HEK293 (cell line): ENCODE measurements around the gene C19orf12.

ENCODE experiments used
- CTCF ChIA-PET: fragments of 350-600 bp; formaldehyde crosslinking; extraction: SDS; loops from one replicate; lab custom pipeline; 2021; ENCODE audit warnings: antibody characterized with exemption; lab: Yijun Ruan, JAX
- POLR2A ChIA-PET: fragments of 300-600 bp; formaldehyde crosslinking; extraction: SDS; loops from one replicate; lab custom pipeline; 2020; ENCODE audit warnings: antibody characterized with exemption, inconsistent platforms; lab: Yijun Ruan, JAX
- H3K27ac ChIP-seq: fragments of 200-500 bp; sonication (Bioruptor generic); 2 replicates; pipeline ENCODE4 v1.5.1; 2014; ENCODE audit warnings: low read depth, low read length, control low read depth, inconsistent platforms; ENCODE audit errors: extremely low read depth
- H3K36me3 ChIP-seq, 2 experiments: fragments of 200-500 bp in 1 of 2; sonication (Bioruptor generic) in 1 of 2; 1 replicate in 1 of 2; 2 replicates in 1 of 2; pipeline ENCODE4 v1.5.1; 2014 to 2017; ENCODE audit warnings: inconsistent platforms in 2 of 2, low read length in 2 of 2; ENCODE audit not compliant: control insufficient read depth in 2 of 2, insufficient read depth in 1 of 2
- H3K4me1 ChIP-seq: fragments of 200-500 bp; sonication (Bioruptor generic); 2 replicates; pipeline ENCODE4 v1.5.1; 2014; ENCODE audit warnings: mild to moderate bottlenecking, low read length, inconsistent platforms; ENCODE audit not compliant: control insufficient read depth, insufficient read depth
- H3K4me3 ChIP-seq: 2 replicates; pipeline ENCODE4 v1.5.1; 2011; ENCODE audit warnings: low read depth, mild to moderate bottlenecking, control low read depth, low read length, moderate library complexity
- H3K9me3 ChIP-seq: fragments of 200-500 bp; sonication (Bioruptor generic); 2 replicates; pipeline ENCODE4 v1.5.1; 2014; ENCODE audit warnings: low read depth, low read length, inconsistent platforms; ENCODE audit not compliant: control insufficient read depth, insufficient read depth
- AEBP2 ChIP-seq: fragments of 450-650 bp; formaldehyde crosslinking; IDR thresholded peaks from 2 replicates; pipeline ENCODE4 v1.5.1; 2016; ENCODE audit warnings: missing biosample characterization, missing genetic modification characterization, borderline replicate concordance
- FEZF1 ChIP-seq: fragments of 450-650 bp; formaldehyde crosslinking; IDR thresholded peaks from 2 replicates; pipeline ENCODE4 v1.5.1; 2016; ENCODE audit warnings: missing biosample characterization, missing genetic modification characterization
- HOXC10 ChIP-seq: sonication (generic); formaldehyde crosslinking; IDR thresholded peaks from 2 replicates; pipeline ENCODE4 v1.8.1; 2023; ENCODE audit warnings: mild to moderate bottlenecking, missing genetic modification reagents
- MZF1 ChIP-seq: fragments of 450-650 bp; formaldehyde crosslinking; IDR thresholded peaks from 2 replicates; pipeline ENCODE4 v1.5.1; 2017; ENCODE audit warnings: missing biosample characterization, missing genetic modification characterization, borderline replicate concordance
- OVOL3 ChIP-seq: fragments of 450-650 bp; formaldehyde crosslinking; IDR thresholded peaks from 2 replicates; pipeline ENCODE4 v1.5.1; 2016; ENCODE audit warnings: missing biosample characterization, missing genetic modification characterization
- YY1 ChIP-seq: fragments of 450-650 bp; formaldehyde crosslinking; IDR thresholded peaks from 2 replicates; pipeline ENCODE4 v1.5.1; 2018; ENCODE audit warnings: missing biosample characterization, missing genetic modification characterization
- ZFP3 ChIP-seq: fragments of 450-650 bp; formaldehyde crosslinking; IDR thresholded peaks from 2 replicates; pipeline ENCODE4 v1.5.1; 2016; ENCODE audit warnings: low read depth, missing biosample characterization, missing genetic modification characterization
- ZNF112 ChIP-seq: fragments of 450-650 bp; formaldehyde crosslinking; IDR thresholded peaks from 2 replicates; pipeline ENCODE4 v1.5.0; 2017; ENCODE audit warnings: missing biosample characterization, missing genetic modification characterization
- ZNF184 ChIP-seq: fragments of 450-650 bp; IDR thresholded peaks from 2 replicates; pipeline ENCODE4 v1.5.1; 2018; ENCODE audit warnings: missing biosample characterization, mild to moderate bottlenecking, missing genetic modification characterization
- ZNF354C ChIP-seq: fragments of 450-650 bp; formaldehyde crosslinking; IDR thresholded peaks from 2 replicates; pipeline ENCODE4 v1.5.1; 2016; ENCODE audit warnings: missing biosample characterization, missing genetic modification characterization, low read depth, borderline replicate concordance
- ZNF362 ChIP-seq: fragments of 450-650 bp; formaldehyde crosslinking; IDR thresholded peaks from 2 replicates; pipeline ENCODE4 v1.5.1; 2016; ENCODE audit warnings: missing biosample characterization, missing genetic modification characterization
- ZNF391 ChIP-seq: fragments of 450-650 bp; formaldehyde crosslinking; IDR thresholded peaks from 2 replicates; pipeline ENCODE4 v1.5.1; 2016; ENCODE audit warnings: low read depth, missing biosample characterization, missing genetic modification characterization, borderline replicate concordance
- ZNF423 ChIP-seq: fragments of 450-650 bp; formaldehyde crosslinking; IDR thresholded peaks from 2 replicates; pipeline ENCODE4 v1.5.1; 2016; ENCODE audit warnings: missing biosample characterization, missing genetic modification characterization
- ZNF549 ChIP-seq: fragments of 450-650 bp; IDR thresholded peaks from 2 replicates; pipeline ENCODE4 v1.5.1; 2018; ENCODE audit warnings: missing biosample characterization, missing genetic modification characterization, mild to moderate bottlenecking, inconsistent platforms, moderate library complexity
- ZNF677 ChIP-seq: fragments of 450-650 bp; IDR thresholded peaks from 2 replicates; pipeline ENCODE4 v1.5.0; 2018; ENCODE audit warnings: missing biosample characterization, mild to moderate bottlenecking, missing genetic modification characterization, moderate library complexity
- ZNF768 ChIP-seq: fragments of 450-650 bp; formaldehyde crosslinking; IDR thresholded peaks from 2 replicates; pipeline ENCODE4 v1.5.1; 2018; ENCODE audit warnings: missing biosample characterization, mild to moderate bottlenecking, missing genetic modification characterization
- ZSCAN18 ChIP-seq: fragments of 450-650 bp; formaldehyde crosslinking; IDR thresholded peaks from 2 replicates; pipeline ENCODE4 v1.5.1; 2016; ENCODE audit warnings: missing biosample characterization, missing genetic modification characterization

The C19orf12 gene

DNA sequence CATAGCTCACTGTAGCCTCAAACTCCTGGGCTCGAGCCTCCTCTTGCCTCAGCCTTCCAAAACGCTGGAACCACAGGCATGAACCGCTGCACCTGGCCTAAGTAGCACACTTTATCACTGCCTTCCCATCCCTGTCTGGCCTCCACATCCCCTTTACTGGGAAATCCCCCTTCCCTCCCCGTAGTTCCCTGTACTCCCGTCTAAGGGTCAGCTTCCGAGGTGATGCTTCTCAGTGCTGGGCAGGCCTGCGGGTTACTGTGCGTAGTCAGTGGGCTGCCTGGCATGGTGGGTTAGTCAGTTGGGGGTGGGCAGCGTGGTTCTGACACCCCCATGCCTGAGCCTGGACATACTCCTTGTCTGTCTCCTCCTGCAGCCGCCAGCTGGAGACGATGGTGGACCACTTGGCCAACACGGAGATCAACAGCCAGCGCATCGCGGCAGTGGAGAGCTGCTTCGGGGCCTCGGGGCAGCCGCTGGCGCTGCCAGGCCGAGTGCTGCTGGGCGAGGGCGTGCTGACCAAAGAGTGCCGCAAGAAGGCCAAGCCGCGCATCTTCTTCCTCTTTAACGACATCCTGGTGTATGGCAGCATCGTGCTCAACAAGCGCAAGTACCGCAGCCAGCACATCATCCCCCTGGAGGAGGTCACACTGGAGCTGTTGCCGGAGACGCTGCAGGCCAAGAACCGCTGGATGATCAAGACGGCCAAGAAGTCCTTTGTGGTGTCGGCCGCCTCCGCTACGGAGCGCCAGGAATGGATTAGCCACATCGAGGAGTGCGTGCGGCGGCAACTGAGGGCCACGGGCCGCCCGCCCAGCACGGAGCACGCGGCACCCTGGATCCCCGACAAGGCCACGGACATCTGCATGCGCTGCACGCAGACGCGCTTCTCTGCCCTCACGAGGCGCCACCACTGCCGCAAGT lies 41.4 kb downstream of the C19orf12 start:
- Histone ChIP-seq H3K9me3 (no peaks in the 10 kb centered on the region), H3K36me3 (peaks cover 8 to 32% of the 10 kb centered on the region in 2 experiments; a peak in 2 of 3 replicates), H3K4me1 (peaks cover 13% of the 10 kb centered on the region), H3K4me3 (no peak overlapping the region), H3K27ac (no peak overlapping the region)
- POLR2A ChIA-PET = interaction anchor here (0.5 to 2.2 kb wide), 5 partner anchors 8 to 68 kb away, joined by 3 to 17 read pairs (median 4); partner anchors contain the start of genes PLEKHF1 and POP4
- CTCF ChIA-PET = interaction anchor here (0.6 to 3.7 kb wide), 8 partner anchors 8 to 63 kb away, joined by 3 to 27 read pairs (median 12); partner anchors contain the start of gene PLEKHF1
- TF ChIP-seq ZNF549 (tag by site-specific recombination) = no peak
- TF ChIP-seq ZNF423 (tag by site-specific recombination) = no peak

DNA sequence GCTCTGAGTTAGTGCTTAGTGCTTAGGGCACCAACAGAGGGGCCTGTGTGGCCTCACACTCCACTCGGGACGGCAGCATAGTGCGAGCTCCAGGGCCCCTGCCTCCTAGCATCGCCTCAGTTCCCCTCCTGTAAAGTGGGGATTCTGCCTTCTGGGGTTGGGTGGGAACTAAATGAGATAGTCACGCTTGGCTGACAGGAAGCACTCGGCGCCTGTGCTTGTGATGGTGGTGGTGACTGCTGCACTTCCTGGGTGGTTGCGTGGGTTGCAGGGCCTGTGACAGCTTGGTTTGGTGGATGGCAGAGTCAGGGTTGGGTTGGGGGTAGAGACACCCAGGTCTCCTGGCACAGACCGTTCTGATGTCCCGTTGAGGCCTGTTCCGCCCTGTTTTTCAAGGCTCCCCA lies 42.1 kb downstream of the C19orf12 start:
- CTCF ChIA-PET = interaction anchor here (1.0 to 3.7 kb wide), 8 partner anchors 11 to 66 kb away, joined by 3 to 27 read pairs (median 13); partner anchors contain the start of gene POP4
- no peak overlapping the region for H3K27ac ChIP-seq
- no peaks in the 10 kb centered on the region for H3K9me3 ChIP-seq
- H3K4me3 ChIP-seq = no peak overlapping the region
- POLR2A ChIA-PET = interaction anchor here (0.5 to 2.2 kb wide), 6 partner anchors 8 to 67 kb away, joined by 3 to 35 read pairs (median 4); partner anchors contain the start of genes C19orf12, PLEKHF1 and POP4
- peaks cover 8 to 32% of the 10 kb centered on the region in 2 experiments; a peak in 2 of 3 replicates for H3K36me3 ChIP-seq
- H3K4me1 ChIP-seq = peaks cover 13% of the 10 kb centered on the region
- TF ChIP-seq YY1 (tag by site-specific recombination) (no peak), OVOL3 (no peak), ZNF184 (no peak), ZNF768 (tag by site-specific recombination) (no peak), MZF1 (tag by site-specific recombination) (no peak), ZFP3 (tag by site-specific recombination) (no peak), ZSCAN18 (tag by site-specific recombination) (no peak), ZNF391 (tag by site-specific recombination) (no peak), ZNF354C (tag by site-specific recombination) (no peak), ZNF677 (tag by site-specific recombination) (no peak), AEBP2 (no peak), ZNF112 (tag by site-specific recombination) (no peak), FEZF1 (no peak), ZNF362 (no peak), HOXC10 (no peak)
